ENCODE measurements around the gene PDCD6IP.
"Not testable (repeated sequence)": the region's sequence is repeated elsewhere in the genome, so short reads cannot be mapped to it uniquely, and the experiment has no call there.

PDCD6IP gene

GRCh38 chr3:33798418-33799201 is at the start of gene PDCD6IP:
TSS of gene PDCD6IP (plus strand) at chr3:33798630. CDS start at chr3:33798729, 99 bp downstream.
- DNase-seq (ENCODE audit: low read depth in 4 of 4, low spot score in 1 of 4): peak; percentile 62 to 86 (median 77)

GRCh38 chr3:33749546-33750210 is 48.8 kb upstream of the PDCD6IP start:
- no peak for DNase-seq (ENCODE audit: low read depth in 4 of 4, low spot score in 1 of 4)

- DNase-seq (ENCODE audit: low read depth in 4 of 4, low spot score in 1 of 4): no peak
These were observed 48.2 kb upstream of the PDCD6IP start for GRCh38 chr3:33750211-33750548.

- DNase-seq (ENCODE audit: low read depth in 4 of 4, low spot score in 1 of 4): no peak
These were observed 47.1 kb upstream of the PDCD6IP start for GRCh38 chr3:33751336-33751735.

GRCh38 chr3:33754391-33754790 is 44.0 kb upstream of the PDCD6IP start:
- not testable (repeated sequence) for DNase-seq (ENCODE audit: low read depth in 4 of 4, low spot score in 1 of 4)

- no peak for DNase-seq (ENCODE audit: low read depth in 4 of 4, low spot score in 1 of 4)
These were observed 40.1 kb upstream of the PDCD6IP start for GRCh38 chr3:33758281-33758680.

GRCh38 chr3:33758864-33759263 is 39.6 kb upstream of the PDCD6IP start:
- DNase-seq (ENCODE audit: low read depth in 4 of 4, low spot score in 1 of 4): no peak

- DNase-seq (ENCODE audit: low read depth in 4 of 4, low spot score in 1 of 4): no peak
These were observed 29.7 kb upstream of the PDCD6IP start for GRCh38 chr3:33768578-33769330.

GRCh38 chr3:33773637-33774036 is 24.8 kb upstream of the PDCD6IP start:
- no peak for DNase-seq (ENCODE audit: low read depth in 4 of 4, low spot score in 1 of 4)

- no peak for DNase-seq (ENCODE audit: low read depth in 4 of 4, low spot score in 1 of 4)
These were observed 23.1 kb upstream of the PDCD6IP start for GRCh38 chr3:33775363-33775762.

- no peak for DNase-seq (ENCODE audit: low read depth in 4 of 4, low spot score in 1 of 4)
These were observed 20.4 kb upstream of the PDCD6IP start for GRCh38 chr3:33777996-33778395.

- no peak for DNase-seq (ENCODE audit: low read depth in 4 of 4, low spot score in 1 of 4)
These were observed 18.7 kb upstream of the PDCD6IP start for GRCh38 chr3:33779751-33780150.

GRCh38 chr3:33781413-33781812 is 17.0 kb upstream of the PDCD6IP start:
- DNase-seq (ENCODE audit: low read depth in 4 of 4, low spot score in 1 of 4): not testable (repeated sequence)

GRCh38 chr3:33786565-33787327 is 11.7 kb upstream of the PDCD6IP start:
- no peak for DNase-seq (ENCODE audit: low read depth in 4 of 4, low spot score in 1 of 4)

GRCh38 chr3:33787328-33788009 is 11.0 kb upstream of the PDCD6IP start:
- peak in 3 of 4 experiments; percentile 14 to 38 (median 24) for DNase-seq (ENCODE audit: low read depth in 4 of 4, low spot score in 1 of 4)

- no peak for DNase-seq (ENCODE audit: low read depth in 4 of 4, low spot score in 1 of 4)
These were observed 9.1 kb upstream of the PDCD6IP start for GRCh38 chr3:33789183-33789954.

GRCh38 chr3:33790091-33790490 is 8.3 kb upstream of the PDCD6IP start:
- no peak for DNase-seq (ENCODE audit: low read depth in 4 of 4, low spot score in 1 of 4)

- no peak for DNase-seq (ENCODE audit: low read depth in 4 of 4, low spot score in 1 of 4)
These were observed 6.8 kb upstream of the PDCD6IP start for GRCh38 chr3:33791477-33792166.

- DNase-seq (ENCODE audit: low read depth in 4 of 4, low spot score in 1 of 4): no peak
These were observed 6.1 kb upstream of the PDCD6IP start for GRCh38 chr3:33792167-33792892.
